HCT116 (cell line): ENCODE measurements around the gene CTRB2.

Source experiments
- SP1 ChIP-seq: IDR thresholded peaks from 2 replicates; pipeline ENCODE4 v1.6.1; 2012; ENCODE audit warnings: low read depth
- ZNF274 ChIP-seq: fragments of 200-500 bp; sonication (Bioruptor generic); IDR thresholded peaks from 2 replicates; pipeline ENCODE4 v1.6.1; 2014; ENCODE audit warnings: mild to moderate bottlenecking, low read depth, low read length, inconsistent platforms

DNA sequence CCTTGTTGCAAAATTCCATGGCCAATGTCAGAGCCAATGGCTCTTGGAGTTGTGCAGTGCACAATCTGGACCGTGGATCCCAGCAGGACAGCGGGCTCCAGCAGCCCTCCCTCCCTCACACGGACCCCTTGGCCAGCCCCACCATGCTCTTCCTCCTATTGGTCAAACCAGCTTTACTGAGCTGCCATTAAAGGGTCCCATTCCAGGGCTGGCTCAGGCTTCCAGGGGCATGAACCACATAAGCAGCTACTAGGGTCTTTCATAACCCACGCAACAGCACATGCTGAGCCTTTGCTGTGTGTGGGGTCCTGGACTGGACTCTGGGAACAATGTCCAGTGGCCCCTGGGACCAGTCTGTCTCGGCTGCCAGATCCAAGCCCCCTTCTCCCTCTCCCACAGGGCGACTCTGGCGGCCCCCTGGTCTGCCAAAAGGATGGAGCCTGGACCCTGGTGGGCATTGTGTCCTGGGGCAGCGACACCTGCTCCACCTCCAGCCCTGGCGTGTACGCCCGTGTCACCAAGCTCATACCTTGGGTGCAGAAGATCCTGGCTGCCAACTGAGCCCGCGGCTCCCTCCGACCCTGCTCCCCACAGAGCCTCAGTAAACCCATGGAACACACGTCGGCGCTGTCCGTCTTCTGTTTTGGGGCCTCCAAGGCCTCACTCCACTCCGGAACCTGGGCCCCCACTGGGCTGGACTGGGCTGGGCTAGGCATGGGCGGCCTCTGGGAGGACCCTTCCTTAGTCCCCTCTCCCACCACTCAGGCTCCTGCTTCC, 17.5 kb upstream of the CTRB2 start:
- no peak for TF ChIP-seq SP1
- no peak for TF ChIP-seq ZNF274
